Effector CD4-positive, alpha-beta T cell (primary cell): ENCODE measurements around the gene TTC21A.

Experiments
- DNase-seq: peaks from one replicate; pipeline ENCODE4 v3.0.0-alpha.2; 2020

TTC21A gene

GRCh38 chr3:39139442-39139841 lies 32.0 kb downstream of the TTC21A start:
- DNase-seq, result no peak

- no peak for DNase-seq
Observed at GRCh38 chr3:39140341-39140971, 33.0 kb downstream of the TTC21A start.

- DNase-seq, result no peak
Observed at GRCh38 chr3:39141171-39141995, 33.9 kb downstream of the TTC21A start.

- DNase-seq, result no peak
Observed at GRCh38 chr3:39142067-39142466, 34.6 kb downstream of the TTC21A start.

- DNase-seq, result no peak
Observed at GRCh38 chr3:39143051-39143885, 35.8 kb downstream of the TTC21A start.

- DNase-seq, result no peak
Observed at GRCh38 chr3:39144095-39144747, 36.7 kb downstream of the TTC21A start.

- no peak for DNase-seq
Observed at GRCh38 chr3:39144748-39145380, 37.4 kb downstream of the TTC21A start.

- no peak for DNase-seq
Observed at GRCh38 chr3:39146083-39146501, 38.6 kb downstream of the TTC21A start.

GRCh38 chr3:39146611-39147591 lies 39.4 kb downstream of the TTC21A start:
- peak; percentile 59 for DNase-seq

- DNase-seq, result no peak
Observed at GRCh38 chr3:39147711-39148434, 40.4 kb downstream of the TTC21A start.

GRCh38 chr3:39148435-39149058 lies 41.1 kb downstream of the TTC21A start:
- DNase-seq, result no peak

GRCh38 chr3:39149059-39149455 lies 41.6 kb downstream of the TTC21A start:
- no peak for DNase-seq

GRCh38 chr3:39149498-39150147 lies 42.1 kb downstream of the TTC21A start:
- no peak for DNase-seq

GRCh38 chr3:39150148-39150802 lies 42.8 kb downstream of the TTC21A start:
- no peak for DNase-seq

GRCh38 chr3:39150803-39151631 lies 43.5 kb downstream of the TTC21A start:
- peak; percentile 55 for DNase-seq

- DNase-seq, result no peak
Observed at GRCh38 chr3:39153977-39154279, 46.4 kb downstream of the TTC21A start.

- no peak for DNase-seq
Observed at GRCh38 chr3:39154280-39155021, 47.0 kb downstream of the TTC21A start.
